Measurements from ENCODE around the gene DTX4.

GRCh38 chr11:59223177-59223576, 51.2 kb downstream of the DTX4 start:
- TF ChIP-seq EZH2 (IDR thresholded peaks at IDR 0.05; ENCODE audit: borderline replicate concordance, low read depth, low read length, poor library complexity, severe bottlenecking) (no peak), CTCF (conservative IDR thresholded peaks at IDR 0.05; ENCODE audit: low read depth, low read length) (no peak)
